AML-193 (cell line): Measurements from ENCODE around the gene STAT6.
"Not testable (repeated sequence)": the region's sequence is repeated elsewhere in the genome, so short reads cannot be mapped to it uniquely, and the experiment has no call there.

Experiments used
- DNase-seq, 2 experiments: peaks; one replicate each; lab custom pipeline; 2025; lab: John Stamatoyannopoulos, UW

Gene STAT6

GRCh38 chr12:57126561-57126960 is 15.4 kb upstream of the STAT6 start:
- DNase-seq, result no peak

DNA sequence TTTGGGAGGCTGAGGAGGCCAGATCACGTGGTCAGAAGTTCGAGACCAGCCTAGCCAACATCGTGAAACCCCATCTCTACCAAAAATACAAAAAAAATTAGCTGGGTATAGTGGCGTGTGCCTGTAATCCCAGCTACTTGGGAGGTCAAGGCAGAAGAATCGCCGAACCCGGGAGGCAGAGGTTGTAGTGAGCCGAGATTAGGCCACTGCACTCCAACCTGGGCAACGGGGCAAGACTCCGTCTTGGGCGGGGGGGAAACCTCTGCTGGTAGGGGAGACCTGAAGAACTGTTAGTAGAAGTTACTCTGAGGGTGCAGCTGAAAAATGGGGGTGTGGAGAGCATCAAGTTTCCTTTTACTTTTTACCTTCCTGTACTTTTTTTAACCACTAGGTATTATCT is 14.9 kb upstream of the STAT6 start:
- DNase-seq, result no peak

GRCh38 chr12:57124261-57124877 is 13.2 kb upstream of the STAT6 start:
- DNase-seq, result peak; percentile 76 to 78

GRCh38 chr12:57123813-57124212 is 12.7 kb upstream of the STAT6 start:
- no peak for DNase-seq

- DNase-seq, result not testable (repeated sequence)
These were observed 9.6 kb upstream of the STAT6 start for GRCh38 chr12:57120718-57121117.

DNA sequence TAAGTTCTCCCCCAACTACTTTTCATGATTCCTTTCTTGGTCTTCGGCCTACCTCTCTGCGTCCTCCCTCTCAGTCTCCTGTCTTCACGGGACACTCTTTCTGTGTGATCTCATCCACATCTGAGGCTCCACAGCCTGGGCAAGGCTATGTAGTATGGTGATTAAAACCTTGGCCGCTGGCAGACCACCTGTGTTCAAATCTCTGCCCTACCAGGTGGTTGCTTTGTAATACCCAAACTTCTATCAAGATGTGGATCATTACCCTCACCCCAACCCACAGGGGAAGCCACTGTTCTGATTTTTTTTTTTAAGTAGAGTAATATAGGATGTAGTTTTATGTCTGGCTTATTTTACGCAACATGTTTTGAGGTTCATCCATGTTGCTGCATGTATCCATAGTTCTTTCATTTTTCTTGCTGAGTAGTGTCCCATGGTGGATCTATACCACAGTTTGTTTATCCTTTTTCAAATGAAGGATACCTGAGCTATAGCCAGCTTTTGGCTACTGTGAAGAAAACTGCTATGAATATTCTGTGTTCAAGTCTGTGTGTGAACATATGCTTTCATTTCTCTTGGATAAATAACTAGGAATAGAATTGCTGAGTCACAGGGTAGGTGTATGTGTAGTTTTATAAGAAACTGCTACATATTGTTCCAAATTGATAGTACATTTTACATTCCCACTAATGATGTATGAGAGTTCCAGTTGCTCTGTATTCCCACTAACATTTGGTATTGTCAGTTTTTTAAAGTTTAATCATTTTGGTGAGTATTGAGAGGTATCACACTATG is 8.3 kb upstream of the STAT6 start:
- DNase-seq, result no peak

- DNase-seq, result peak in 1 of 2 experiments; percentile 41
These were observed 7.6 kb upstream of the STAT6 start for GRCh38 chr12:57118711-57119271.

DNA sequence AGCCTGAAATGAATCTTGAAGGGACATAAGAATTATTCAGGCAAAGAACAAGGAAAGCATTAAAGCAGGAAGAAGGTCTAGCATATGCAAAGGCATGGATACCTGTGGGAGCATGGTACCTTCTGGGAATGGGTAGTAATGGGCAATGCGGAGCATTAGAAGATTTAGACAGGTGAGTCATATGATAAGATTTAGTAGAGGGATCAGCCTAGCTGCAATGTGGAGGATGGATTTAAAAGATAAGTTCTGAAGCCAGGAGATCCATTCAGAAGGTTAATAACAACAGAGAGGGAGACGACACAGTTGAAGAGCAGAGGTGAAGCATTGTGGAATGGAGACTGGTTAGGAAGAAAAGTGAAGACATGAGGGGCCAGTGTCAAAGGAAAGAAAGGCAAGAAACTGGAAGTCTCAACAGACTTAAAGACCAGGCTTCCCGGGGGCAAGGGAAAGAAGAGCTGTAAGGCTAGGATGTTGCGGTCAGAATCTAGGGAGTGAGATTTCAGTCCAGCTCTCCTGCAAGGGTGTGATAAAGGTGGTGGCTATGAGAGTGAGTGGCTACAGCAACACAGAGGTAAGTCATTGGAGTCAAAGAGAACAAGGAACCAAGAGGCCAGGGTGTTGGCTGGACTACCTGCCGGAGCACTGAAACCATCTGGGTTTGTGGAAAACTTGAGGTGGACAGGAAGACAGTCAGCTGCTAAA is 5.6 kb upstream of the STAT6 start:
- no peak for DNase-seq

GRCh38 chr12:57112492-57113294 is 1.5 kb upstream of the STAT6 start:
- DNase-seq, result no peak

GRCh38 chr12:57110104-57111030 is 795 bp downstream of the STAT6 start:
- DNase-seq, result peak; percentile 19 to 26

DNA sequence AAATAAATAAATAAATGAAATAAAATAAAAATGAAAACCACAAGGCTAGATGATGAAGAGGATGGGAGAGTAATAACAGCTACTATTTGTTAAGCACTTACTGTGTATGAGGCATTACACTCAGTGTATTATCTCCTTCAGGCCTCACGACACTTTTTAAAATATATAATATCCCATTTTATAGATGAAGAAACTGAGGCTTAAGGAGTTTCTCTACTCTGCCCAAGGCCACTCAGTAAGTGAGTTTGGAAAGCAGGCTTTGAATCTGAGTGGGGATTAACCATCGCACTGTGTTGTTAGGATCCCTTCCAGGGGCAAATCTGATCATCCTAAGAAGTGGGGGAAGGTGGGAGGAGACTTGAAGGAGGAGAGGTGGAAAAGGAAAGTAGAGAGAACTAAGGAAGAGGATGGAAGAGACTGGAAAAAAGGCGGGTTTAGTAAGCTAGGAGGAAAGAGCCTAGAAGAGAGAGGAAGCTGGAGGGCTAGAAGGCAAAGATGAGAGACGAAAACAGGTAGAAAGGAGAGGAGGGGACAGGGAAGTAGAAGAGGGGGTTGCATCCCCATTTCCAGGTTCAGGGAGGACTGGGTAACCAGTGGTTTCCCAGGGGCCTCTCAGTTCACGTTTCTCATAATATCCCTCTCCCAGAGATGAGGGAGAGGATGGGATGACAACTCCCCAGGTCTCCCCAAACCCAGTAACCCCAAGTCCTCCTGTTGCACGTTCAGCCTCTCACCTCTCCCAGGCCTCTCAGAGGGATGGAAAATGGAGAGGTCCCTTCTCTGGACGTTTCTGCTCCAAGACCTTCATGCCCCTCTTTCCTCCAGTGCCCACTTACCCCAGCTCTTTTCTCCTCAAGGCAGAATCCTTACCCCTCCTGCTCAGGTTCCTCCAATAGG is 1.7 kb downstream of the STAT6 start:
- DNase-seq, result no peak

DNA sequence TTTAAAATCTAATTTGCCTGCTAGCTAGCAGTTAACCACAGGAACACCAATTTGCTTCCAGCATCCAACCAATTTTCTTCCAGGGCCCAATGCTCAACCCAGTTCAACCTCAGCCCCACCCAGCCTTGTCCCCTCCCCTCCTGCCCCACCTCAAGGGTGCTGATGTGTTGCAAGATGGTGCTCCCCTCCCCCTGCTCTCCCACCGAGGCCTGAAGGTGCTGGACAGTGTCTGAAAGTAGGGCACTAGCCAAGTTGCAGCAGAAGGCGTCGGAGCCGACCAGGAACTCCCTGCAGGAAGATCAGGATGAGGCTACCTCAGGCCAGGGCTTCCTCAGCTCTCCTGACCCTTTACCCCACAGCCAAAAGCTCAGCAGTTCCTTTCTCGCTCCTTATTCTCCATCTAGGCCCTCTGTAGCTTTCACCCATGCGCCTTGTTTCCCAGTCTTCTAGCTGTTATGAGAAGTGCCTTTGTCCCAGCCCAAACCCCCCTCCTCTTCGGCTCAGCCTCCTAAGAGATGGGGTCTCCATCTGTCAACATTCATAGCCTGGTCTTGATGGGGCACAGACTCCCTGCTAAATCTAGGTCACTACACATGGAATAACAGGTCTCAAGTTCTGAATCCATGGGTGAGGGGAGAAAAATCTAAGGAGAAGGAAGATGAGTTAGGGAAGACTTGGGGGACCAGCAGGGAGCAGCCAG is 3.6 kb downstream of the STAT6 start:
- no peak for DNase-seq

DNA sequence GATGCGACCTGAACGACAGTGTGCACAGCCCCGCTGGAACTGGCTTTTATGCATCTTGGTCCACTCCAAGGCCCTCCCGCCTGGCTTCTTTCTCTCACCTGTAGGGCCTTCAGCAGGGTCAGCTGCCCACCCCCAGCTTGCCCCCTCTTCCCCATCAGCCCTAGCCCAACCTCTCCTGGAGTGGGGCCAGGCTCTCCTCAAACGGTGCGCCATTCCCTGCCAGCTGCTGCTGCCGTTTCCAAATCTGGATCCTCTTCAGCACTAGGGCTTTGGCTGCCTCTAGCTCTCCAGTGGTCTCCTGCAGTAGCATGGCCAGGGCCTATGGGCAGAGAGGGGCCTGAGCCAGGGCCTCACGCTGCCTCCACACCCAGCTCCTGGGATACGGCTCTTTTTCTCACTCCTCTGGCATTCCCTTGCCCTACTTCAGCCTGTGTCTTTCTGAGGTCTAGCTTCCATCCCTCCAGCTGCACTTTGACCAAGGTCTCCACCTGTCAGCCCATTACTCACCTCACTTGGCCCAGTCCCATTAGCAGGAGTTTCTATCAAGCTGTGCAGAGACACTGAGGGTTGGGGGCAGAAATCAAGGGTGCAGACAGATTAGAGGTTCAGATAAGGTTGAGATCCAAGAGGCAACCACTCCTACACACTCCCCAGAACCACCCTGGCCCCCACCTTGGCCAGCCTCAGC is 5.0 kb downstream of the STAT6 start:
- DNase-seq, result no peak

GRCh38 chr12:57105011-57105753 is 6.0 kb downstream of the STAT6 start:
- no peak for DNase-seq

- no peak for DNase-seq
These were observed 6.8 kb downstream of the STAT6 start for GRCh38 chr12:57104292-57104910.

DNA sequence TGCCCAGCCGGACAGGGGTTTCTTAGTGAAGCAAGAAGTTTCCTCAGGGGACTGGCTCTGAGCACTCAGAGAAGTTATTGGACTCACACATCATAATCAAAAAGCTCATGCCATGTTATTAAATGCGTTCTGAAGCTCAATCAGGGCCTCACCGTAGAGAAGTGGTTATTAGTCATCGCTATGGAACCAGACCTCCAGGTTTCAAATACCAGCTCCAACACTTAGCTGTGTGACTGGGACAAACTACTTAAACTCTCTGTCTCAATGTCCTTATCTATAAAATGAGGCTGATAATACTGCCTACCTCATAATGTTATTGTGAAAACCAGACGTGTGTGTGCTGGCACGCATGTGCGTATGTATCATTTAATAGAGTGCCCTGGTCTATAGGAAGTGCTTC is 7.3 kb downstream of the STAT6 start:
- DNase-seq, result no peak
